Esophagus muscularis mucosa (tissue), 4 donors: Measurements from ENCODE around the gene TPK1. TPM values are rescaled to one million over a fixed set of nuclear protein-coding genes. Genes with fewer than 3 reads are reported as not detected.

Source experiments
- DNase-seq: peaks from one replicate; pipeline ENCODE4 v3.0.0-alpha.2; 2017; ENCODE audit errors: extremely low spot score
- H3K27ac ChIP-seq, 4 donors: fragments of 200-600 bp; sonication (generic); replicated peaks in 1 of 4; 1 replicate in 3 of 4; 2 replicates in 1 of 4; pipeline ENCODE4 v1.5.1; 2016 to 2019; ENCODE audit warnings: mild to moderate bottlenecking in 1 of 4
- H3K27me3 ChIP-seq, 4 donors: fragments of 200-600 bp; sonication (generic); one replicate each; pipeline versions ENCODE4 v1.5.1 to v1.6.0; 2016 to 2019
- H3K36me3 ChIP-seq, 4 donors: fragments of 200-600 bp; sonication (generic); one replicate each; pipeline ENCODE4 v1.5.1; 2016 to 2019
- H3K4me1 ChIP-seq, 4 donors: fragments of 200-600 bp; sonication (generic); one replicate each; pipeline ENCODE4 v1.5.1; 2016 to 2019
- H3K4me3 ChIP-seq, 4 donors: fragments of 200-600 bp; sonication (generic); 1 replicate in 2 of 4; 2 replicates in 2 of 4; pipeline ENCODE4 v1.5.1; 2016 to 2019; ENCODE audit warnings: mild to moderate bottlenecking in 4 of 4, moderate library complexity in 1 of 4
- H3K9me3 ChIP-seq, 4 donors: fragments of 200-600 bp; sonication (generic); 1 replicate in 3 of 4; 2 replicates in 1 of 4; pipeline ENCODE4 v1.5.1; 2016 to 2019
- CTCF ChIP-seq, 3 experiments: fragments of 200-600 bp in 2 of 3; fragments of 450-650 bp in 1 of 3; sonication (generic) in 2 of 3; IDR thresholded peaks; one replicate each; pipeline ENCODE4 v1.5.1; 2017 to 2019; ENCODE audit warnings: antibody characterized with exemption in 3 of 3, mild to moderate bottlenecking in 2 of 3, moderate library complexity in 1 of 3
- EP300 ChIP-seq: sonication (generic); formaldehyde crosslinking; IDR thresholded peaks from one replicate; pipeline ENCODE4 v1.6.1; 2017; ENCODE audit warnings: antibody characterized with exemption
- POLR2A ChIP-seq: fragments of 450-650 bp; IDR thresholded peaks from one replicate; pipeline ENCODE4 v1.6.1; 2017; ENCODE audit warnings: antibody characterized with exemption, moderate library complexity, mild to moderate bottlenecking, low read depth
- POLR2AphosphoS5 ChIP-seq, 2 donors: sonication (generic); formaldehyde crosslinking; IDR thresholded peaks; one replicate each; pipeline ENCODE4 v1.6.1; 2017; ENCODE audit warnings: antibody characterized with exemption in 2 of 2
- WGBS: methylation state at CpG from one replicate; pipeline ENCODE4 v1.1.5; 2018; 5-methylcytosine and 5-hydroxymethylcytosine counted together
- intact Hi-C: fragments of 100-400 bp; cut with DNase I; formaldehyde crosslinking; loops from one replicate; pipeline ENCODE4 v1.15.1; 2023
- total RNA-seq, 4 donors: library from RNA; depleted of rRNA; stranded (reverse); fragments of >200 nt; gene quantifications; one replicate each; pipeline versions ENCODE4 v1.1.0 to v1.2.1, GENCODE V29; 2016

TPK1 gene
- total RNA-seq, 4 donors from 2014 or later: 2.7 to 4.3 (median 3.4) TPM

- Histone ChIP-seq H3K9me3 (no peaks in the 10 kb centered on the region), H3K4me1 (peaks cover 0 to 5% (median 0%) of the 10 kb centered on the region in 4 donors), H3K27ac (no peak overlapping the region), H3K36me3 (no peaks in the 10 kb centered on the region), H3K27me3 (no peaks in the 10 kb centered on the region), H3K4me3 (no peak overlapping the region)
- 39% methylated on average over 1 of the region's 1 CpG for WGBS
- intact Hi-C loops: no loop called here
- DNase-seq: no peak
- no peak for TF ChIP-seq EP300
- TF ChIP-seq POLR2A: no peak
- no peak for TF ChIP-seq POLR2AphosphoS5 (IDR thresholded peaks at IDR 0.05)
- no peak for TF ChIP-seq CTCF (IDR thresholded peaks at IDR 0.05)
Measured at GRCh38 chr7:144857463-144857862, 21.6 kb upstream of the TPK1 start.

- TF ChIP-seq CTCF (IDR thresholded peaks at IDR 0.05) (peak in 2 of 3 experiments; percentile 29 to 52), EP300 (no peak), POLR2AphosphoS5 (IDR thresholded peaks at IDR 0.05) (no peak)
- no peak overlapping the region for H3K27ac ChIP-seq
- H3K4me1 ChIP-seq: peaks cover 0 to 5% (median 0%) of the 10 kb centered on the region in 4 donors
- no peaks in the 10 kb centered on the region for H3K27me3 ChIP-seq
- no peak for DNase-seq
- WGBS: 53% methylated on average over 3 of the region's 3 CpGs
- intact Hi-C loops: no loop called here
- H3K36me3 ChIP-seq: no peaks in the 10 kb centered on the region
- H3K9me3 ChIP-seq: no peaks in the 10 kb centered on the region
- H3K4me3 ChIP-seq: no peak overlapping the region
Measured at GRCh38 chr7:144854839-144855424, 19.1 kb upstream of the TPK1 start.

- Histone ChIP-seq H3K9me3 (no peaks in the 10 kb centered on the region), H3K36me3 (no peaks in the 10 kb centered on the region), H3K27me3 (no peaks in the 10 kb centered on the region), H3K4me3 (no peak overlapping the region), H3K27ac (no peak overlapping the region), H3K4me1 (peaks cover 0 to 5% (median 0%) of the 10 kb centered on the region in 4 donors)
- TF ChIP-seq CTCF (IDR thresholded peaks at IDR 0.05) (no peak), EP300 (no peak), POLR2A (no peak), POLR2AphosphoS5 (IDR thresholded peaks at IDR 0.05) (no peak)
- WGBS: 78% methylated on average over 8 of the region's 8 CpGs
- DNase-seq: no peak
- intact Hi-C loops: no loop called here
Measured at GRCh38 chr7:144853542-144853941, 17.7 kb upstream of the TPK1 start.

- Histone ChIP-seq H3K9me3 (no peaks in the 10 kb centered on the region), H3K4me1 (no peaks in the 10 kb centered on the region), H3K4me3 (no peak overlapping the region), H3K27ac (no peak overlapping the region), H3K27me3 (peaks cover 0 to 4% (median 0%) of the 10 kb centered on the region in 4 donors), H3K36me3 (no peaks in the 10 kb centered on the region)
- no peak for DNase-seq
- no peak for TF ChIP-seq EP300
- TF ChIP-seq CTCF (IDR thresholded peaks at IDR 0.05): no peak
- TF ChIP-seq POLR2AphosphoS5 (IDR thresholded peaks at IDR 0.05): no peak
- TF ChIP-seq POLR2A: no peak
- intact Hi-C loops: no loop called here
- 72% methylated on average over 1 of the region's 1 CpG for WGBS
Measured at GRCh38 chr7:144848078-144848477, 12.2 kb upstream of the TPK1 start.

GRCh38 chr7:144842377-144842851, 6.6 kb upstream of the TPK1 start:
- DNase-seq: no peak
- 67% methylated on average over 6 of the region's 6 CpGs for WGBS
- Histone ChIP-seq H3K27me3 (peaks cover 0 to 4% (median 0%) of the 10 kb centered on the region in 4 donors), H3K36me3 (no peaks in the 10 kb centered on the region), H3K9me3 (peaks cover 0 to 18% (median 0%) of the 10 kb centered on the region in 4 donors), H3K4me1 (no peaks in the 10 kb centered on the region), H3K4me3 (no peak overlapping the region), H3K27ac (peak overlapping the region in 1 of 4 donors; percentile 3)
- intact Hi-C loops: no loop called here
- TF ChIP-seq POLR2A (no peak), POLR2AphosphoS5 (IDR thresholded peaks at IDR 0.05) (peak; percentile 14 to 31)
